Osteocyte (in vitro differentiated cells): ENCODE results near the gene IFNG. TPM values are rescaled to one million over a fixed set of nuclear protein-coding genes. Genes with fewer than 3 reads are reported as not detected.

Experiments
- DNase-seq: peaks from one replicate; pipeline ENCODE4 v3.0.0; 2021; ENCODE audit warnings: mixed read lengths; ENCODE audit not compliant: unreplicated experiment; ENCODE audit errors: extremely low spot score
- H3K27ac Mint-ChIP-seq: one replicate; pipeline ENCODE4 v1.8.0; 2021; ENCODE audit warnings: mild to moderate bottlenecking, mixed read lengths; ENCODE audit not compliant: unreplicated experiment
- H3K27me3 Mint-ChIP-seq: one replicate; pipeline ENCODE4 v1.8.0; 2021; ENCODE audit warnings: mixed read lengths; ENCODE audit not compliant: unreplicated experiment
- H3K36me3 Mint-ChIP-seq: one replicate; pipeline ENCODE4 v1.8.0; 2021; ENCODE audit warnings: mixed read lengths; ENCODE audit not compliant: unreplicated experiment
- H3K4me1 Mint-ChIP-seq: one replicate; pipeline ENCODE4 v1.8.0; 2021; ENCODE audit warnings: mixed read lengths; ENCODE audit not compliant: unreplicated experiment
- H3K4me3 Mint-ChIP-seq: one replicate; pipeline ENCODE4 v1.8.0; 2021; ENCODE audit warnings: mild to moderate bottlenecking, moderate library complexity, mixed read lengths; ENCODE audit not compliant: unreplicated experiment
- H3K9me3 Mint-ChIP-seq: one replicate; pipeline ENCODE4 v1.8.0; 2021; ENCODE audit warnings: mixed read lengths; ENCODE audit not compliant: unreplicated experiment
- total RNA-seq: library from RNA; stranded (reverse); gene quantifications from 2 replicates; pipeline ENCODE4 v1.2.1, GENCODE V29; 2021
- TF ChIP-seq, protein P1 (sequence below): fragments of 200-600 bp; sonication (generic); IDR thresholded peaks from 2 replicates; pipeline ENCODE4 v1.5.0; 2021; ENCODE audit warnings: antibody characterized with exemption, mild to moderate bottlenecking, moderate library complexity

The IFNG gene
- total RNA-seq, 1 donor from 2014 or later = not detected

DNA sequence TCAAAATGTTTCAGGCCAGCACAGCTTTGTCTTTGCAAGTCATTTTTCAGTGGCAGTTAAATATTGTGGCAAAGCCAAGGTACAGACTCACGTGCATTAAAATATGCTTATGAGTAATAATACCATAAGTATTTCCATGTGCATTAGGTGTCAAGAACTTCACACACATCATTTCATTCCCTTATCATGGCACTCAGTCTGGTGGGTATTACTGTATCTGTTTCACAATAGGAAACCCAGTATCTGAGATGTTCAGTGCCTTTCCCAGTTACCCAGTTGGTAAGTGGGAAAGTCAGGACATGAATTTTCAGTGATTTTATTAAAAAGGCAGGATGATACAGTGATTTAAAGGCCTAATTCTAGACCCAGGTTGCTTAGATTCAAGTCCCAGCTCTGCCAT lies 52.9 kb downstream of the IFNG start:
- DNase-seq = no peak
- H3K27me3 Mint-ChIP-seq = peaks cover 12% of the 10 kb centered on the region
- H3K36me3 Mint-ChIP-seq = no peaks in the 10 kb centered on the region
- TF ChIP-seq, protein P1, sequence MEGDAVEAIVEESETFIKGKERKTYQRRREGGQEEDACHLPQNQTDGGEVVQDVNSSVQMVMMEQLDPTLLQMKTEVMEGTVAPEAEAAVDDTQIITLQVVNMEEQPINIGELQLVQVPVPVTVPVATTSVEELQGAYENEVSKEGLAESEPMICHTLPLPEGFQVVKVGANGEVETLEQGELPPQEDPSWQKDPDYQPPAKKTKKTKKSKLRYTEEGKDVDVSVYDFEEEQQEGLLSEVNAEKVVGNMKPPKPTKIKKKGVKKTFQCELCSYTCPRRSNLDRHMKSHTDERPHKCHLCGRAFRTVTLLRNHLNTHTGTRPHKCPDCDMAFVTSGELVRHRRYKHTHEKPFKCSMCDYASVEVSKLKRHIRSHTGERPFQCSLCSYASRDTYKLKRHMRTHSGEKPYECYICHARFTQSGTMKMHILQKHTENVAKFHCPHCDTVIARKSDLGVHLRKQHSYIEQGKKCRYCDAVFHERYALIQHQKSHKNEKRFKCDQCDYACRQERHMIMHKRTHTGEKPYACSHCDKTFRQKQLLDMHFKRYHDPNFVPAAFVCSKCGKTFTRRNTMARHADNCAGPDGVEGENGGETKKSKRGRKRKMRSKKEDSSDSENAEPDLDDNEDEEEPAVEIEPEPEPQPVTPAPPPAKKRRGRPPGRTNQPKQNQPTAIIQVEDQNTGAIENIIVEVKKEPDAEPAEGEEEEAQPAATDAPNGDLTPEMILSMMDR = no peak
- H3K4me3 Mint-ChIP-seq = no peak overlapping the region
- no peaks in the 10 kb centered on the region for H3K4me1 Mint-ChIP-seq
- no peak overlapping the region for H3K27ac Mint-ChIP-seq
- H3K9me3 Mint-ChIP-seq = no peaks in the 10 kb centered on the region

- H3K27ac Mint-ChIP-seq = no peak overlapping the region
- no peaks in the 10 kb centered on the region for H3K4me1 Mint-ChIP-seq
- DNase-seq = no peak
- TF ChIP-seq, protein P1 = no peak
- peaks cover 17% of the 10 kb centered on the region for H3K27me3 Mint-ChIP-seq
- H3K9me3 Mint-ChIP-seq = no peaks in the 10 kb centered on the region
- no peak overlapping the region for H3K4me3 Mint-ChIP-seq
- H3K36me3 Mint-ChIP-seq = no peaks in the 10 kb centered on the region
Measured at GRCh38 chr12:68106160-68106559, 53.4 kb downstream of the IFNG start.

Other genes starting within 250 kb of the IFNG start
- not detected in 2 replicates for gene IFNG-AS1, start 170.3 kb downstream of the IFNG start, total RNA-seq
- gene IL26, start 66.1 kb upstream of the IFNG start, total RNA-seq = 0.34 TPM in 1 of 2 replicates, not detected in the other
- not detected in 2 replicates for gene IL22, start 93.9 kb upstream of the IFNG start, total RNA-seq
- 10.9 TPM in 2 replicates for gene MDM1, start 172.6 kb upstream of the IFNG start, total RNA-seq